ENCODE measurements around the gene MYOM3. TPM values are rescaled to one million over a fixed set of nuclear protein-coding genes. Genes with fewer than 3 reads are reported as not detected.

Gene MYOM3
- polyA plus RNA-seq, 1 donor (not counting 4 experiments of a cell fraction or from before 2014, with no cell fraction given), result 0.49 TPM

GRCh38 chr1:24147194-24147593, 35.3 kb upstream of the MYOM3 start:
- DNase-seq (ENCODE audit: low read depth, low spot score), result no peak
- H3K79me2 ChIP-seq (ENCODE audit: control insufficient read depth, insufficient read depth, low read length), result no peaks in the 10 kb centered on the region
- H3K4me1 ChIP-seq (ENCODE audit: control insufficient read depth, extremely low read depth, insufficient read depth, low read length), result peaks cover 33% of the 10 kb centered on the region
- no peak overlapping the region for H3K4me3 ChIP-seq (ENCODE audit: control insufficient read depth in 2 of 3, extremely low read depth in 1 of 3, insufficient read depth in 2 of 3, low read depth in 1 of 3, low read length in 3 of 3)
- H4K20me1 ChIP-seq (ENCODE audit: control insufficient read depth, extremely low read depth, insufficient read depth, low read length), result no peaks in the 10 kb centered on the region
- H3K9me3 ChIP-seq (ENCODE audit: control insufficient read depth, low read depth, low read length), result no peaks in the 10 kb centered on the region
- no peak for FAIRE-seq
- H3K36me3 ChIP-seq (ENCODE audit: control insufficient read depth in 2 of 2, extremely low read depth in 1 of 2, insufficient read depth in 2 of 2, low read length in 2 of 2), result no peaks in the 10 kb centered on the region
- dilution Hi-C loops (cut with MboI; ENCODE audit: extremely low pct_ligation_motif_present, low sequenced_read_pairs), result no loop called here
- TF ChIP-seq CTCF (optimal IDR thresholded peaks at IDR 0.05 in 1 of 3, IDR thresholded peaks at IDR 0.05 in 1 of 3, conservative IDR thresholded peaks at IDR 0.05 in 1 of 3; ENCODE audit: extremely low read depth in 1 of 3, insufficient read depth in 2 of 3, low read length in 3 of 3), result no peak
- no peak for TF ChIP-seq EZH2 (IDR thresholded peaks at IDR 0.05; ENCODE audit: low read length)
- H3K27me3 ChIP-seq (ENCODE audit: control insufficient read depth, extremely low read depth, insufficient read depth, low read length), result no peaks in the 10 kb centered on the region
- no peak overlapping the region for H3K27ac ChIP-seq (ENCODE audit: control insufficient read depth, insufficient read depth, low read length)
- H3K9me1 ChIP-seq (ENCODE audit: control insufficient read depth, extremely low read depth, insufficient read depth, low read length), result no peaks in the 10 kb centered on the region
- no peak overlapping the region for H3K9ac ChIP-seq (ENCODE audit: control insufficient read depth, extremely low read depth, insufficient read depth, low read length)
- H3K4me2 ChIP-seq (ENCODE audit: control insufficient read depth, extremely low read depth, insufficient read depth, low read depth, low read length), result no peak overlapping the region
- no peak overlapping the region for H2AFZ ChIP-seq (ENCODE audit: control insufficient read depth, low read length)

DNA sequence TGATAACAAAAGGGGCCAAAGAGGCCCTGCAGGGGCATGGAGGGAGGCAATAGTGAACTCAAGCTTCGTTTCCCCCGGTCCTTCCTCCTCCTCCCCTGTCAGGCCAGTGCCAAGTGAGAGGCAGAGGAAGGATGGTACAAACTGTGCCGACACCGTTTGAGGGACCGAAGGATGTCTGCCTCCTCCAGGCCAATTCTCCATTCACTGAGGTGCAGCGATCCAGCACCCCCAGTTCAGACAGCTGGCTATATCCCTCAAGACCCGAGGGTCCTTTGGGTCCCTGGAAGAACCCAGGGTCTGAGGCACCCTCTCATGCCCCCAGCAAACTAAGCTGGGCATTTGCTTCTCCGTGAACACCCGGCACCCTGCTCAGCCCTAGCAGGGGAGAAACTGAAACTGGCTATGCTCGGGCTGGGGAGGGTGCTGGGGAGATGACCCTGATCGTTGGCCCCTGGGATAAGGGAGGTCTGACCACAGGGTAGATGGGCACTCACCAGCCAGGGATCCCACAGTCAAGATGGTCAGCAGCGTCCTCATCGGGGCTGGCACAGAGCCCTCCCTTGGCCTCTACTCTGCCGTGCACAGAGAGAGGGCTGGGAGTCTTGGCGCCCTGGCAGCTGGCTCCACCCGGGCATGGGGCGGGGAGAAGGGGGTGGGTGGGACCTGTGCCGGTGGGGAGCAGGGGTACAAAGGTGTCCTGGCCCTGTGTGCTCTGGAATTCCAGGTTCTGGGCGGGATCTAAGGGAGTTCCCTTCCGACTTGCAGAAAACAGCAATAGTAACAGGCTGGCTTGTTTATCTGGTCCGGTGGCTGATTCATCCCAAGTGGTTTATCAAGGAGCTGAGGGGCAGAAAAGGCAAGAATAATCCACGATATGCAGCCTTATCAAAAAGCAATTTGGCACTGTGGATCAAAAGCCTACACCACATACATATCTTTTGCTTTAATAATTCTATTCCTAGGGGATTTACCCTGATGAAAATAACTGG, 30.9 kb upstream of the MYOM3 start, which contains the start of gene IL22RA1:
Gene IL22RA1 (minus strand): TSS at position 595 of the 989 bp plus-strand sequence. CDS start 58 bp downstream, at position 537.
- dilution Hi-C loops (cut with MboI; ENCODE audit: extremely low pct_ligation_motif_present, low sequenced_read_pairs), result no loop called here

More for the DNA sequence above, 30.9 kb upstream of the MYOM3 start, which contains the start of gene IL22RA1:
- Histone ChIP-seq H3K9me1 (ENCODE audit: control insufficient read depth, extremely low read depth, insufficient read depth, low read length) (no peaks in the 10 kb centered on the region), H3K27me3 (ENCODE audit: control insufficient read depth, extremely low read depth, insufficient read depth, low read length) (no peaks in the 10 kb centered on the region), H3K4me3 (ENCODE audit: control insufficient read depth in 2 of 3, extremely low read depth in 1 of 3, insufficient read depth in 2 of 3, low read depth in 1 of 3, low read length in 3 of 3) (peak within 1 kb of the TSS; percentile 47 to 68 (median 57)), H4K20me1 (ENCODE audit: control insufficient read depth, extremely low read depth, insufficient read depth, low read length) (no peaks in the 10 kb centered on the region), H3K9me3 (ENCODE audit: control insufficient read depth, low read depth, low read length) (no peaks in the 10 kb centered on the region), H3K27ac (ENCODE audit: control insufficient read depth, insufficient read depth, low read length) (peak within 1 kb of the TSS; percentile 38), H3K36me3 (ENCODE audit: control insufficient read depth in 2 of 2, extremely low read depth in 1 of 2, insufficient read depth in 2 of 2, low read length in 2 of 2) (no peaks in the 10 kb centered on the region), H3K4me2 (ENCODE audit: control insufficient read depth, extremely low read depth, insufficient read depth, low read depth, low read length) (peak within 1 kb of the TSS; percentile 94), H3K79me2 (ENCODE audit: control insufficient read depth, insufficient read depth, low read length) (no peaks in the 10 kb centered on the region), H3K4me1 (ENCODE audit: control insufficient read depth, extremely low read depth, insufficient read depth, low read length) (peaks cover 18% of the 10 kb centered on the region), H3K9ac (ENCODE audit: control insufficient read depth, extremely low read depth, insufficient read depth, low read length) (peak within 1 kb of the TSS; percentile 68), H2AFZ (ENCODE audit: control insufficient read depth, low read length) (peak within 1 kb of the TSS; percentile 92)
- no peak for TF ChIP-seq EZH2 (IDR thresholded peaks at IDR 0.05; ENCODE audit: low read length)
- TF ChIP-seq CTCF (optimal IDR thresholded peaks at IDR 0.05 in 1 of 3, IDR thresholded peaks at IDR 0.05 in 1 of 3, conservative IDR thresholded peaks at IDR 0.05 in 1 of 3; ENCODE audit: extremely low read depth in 1 of 3, insufficient read depth in 2 of 3, low read length in 3 of 3), result peak in 2 of 3 experiments; percentile 13 to 30
- FAIRE-seq, result peak; percentile 87
- DNase-seq (ENCODE audit: low read depth, low spot score), result no peak
